Liver (tissue), 9 donors: Measurements from ENCODE around the gene SPATA46. TPM values are rescaled to one million over a fixed set of nuclear protein-coding genes. Genes with fewer than 3 reads are reported as not detected.
A peak's percentile ranks its signal among the peaks of the same experiment; 100 is the strongest.

Experiments
- DNase-seq: peaks from one replicate; pipeline ENCODE4 v3.0.0-alpha.2; 2017; ENCODE audit warnings: low spot score
- H3K27ac ChIP-seq, 2 donors: one replicate each; pipeline ENCODE4 v1.7.0; 2013; ENCODE audit warnings: inconsistent platforms in 2 of 2, low read length in 2 of 2, control low read depth in 1 of 2, low read depth in 1 of 2, mild to moderate bottlenecking in 1 of 2
- H3K27me3 ChIP-seq, 4 donors: one replicate each; pipeline versions ENCODE4 v1.6.1 to v1.7.0; 2013; ENCODE audit warnings: low read length in 3 of 4, inconsistent platforms in 1 of 4, mild to moderate bottlenecking in 1 of 4, moderate library complexity in 1 of 4; ENCODE audit not compliant: control insufficient read depth in 4 of 4, insufficient read depth in 4 of 4
- H3K36me3 ChIP-seq, 4 donors: one replicate each; pipeline versions ENCODE4 v1.6.1 to v1.7.0; 2013; ENCODE audit warnings: low read length in 3 of 4, mild to moderate bottlenecking in 3 of 4, low read depth in 1 of 4, moderate library complexity in 1 of 4; ENCODE audit not compliant: control insufficient read depth in 4 of 4, insufficient read depth in 3 of 4
- H3K4me1 ChIP-seq, 4 donors: one replicate each; pipeline versions ENCODE4 v1.6.1 to v1.7.0; 2013; ENCODE audit warnings: low read length in 3 of 4, mild to moderate bottlenecking in 3 of 4, moderate library complexity in 1 of 4; ENCODE audit not compliant: control insufficient read depth in 4 of 4, insufficient read depth in 4 of 4
- H3K4me3 ChIP-seq, 3 donors: one replicate each; pipeline versions ENCODE4 v1.6.1 to v1.7.0; 2013; ENCODE audit warnings: low read length in 3 of 3, control low read depth in 1 of 3, low read depth in 1 of 3, mild to moderate bottlenecking in 1 of 3
- H3K9ac ChIP-seq, 2 donors: one replicate each; pipeline ENCODE4 v1.7.0; 2013; ENCODE audit warnings: low read length in 2 of 2, mild to moderate bottlenecking in 2 of 2, moderate library complexity in 2 of 2, control low read depth in 1 of 2, low read depth in 1 of 2
- H3K9me3 ChIP-seq, 4 donors: one replicate each; pipeline versions ENCODE4 v1.6.1 to v1.7.0; 2013; ENCODE audit warnings: low read length in 3 of 4; ENCODE audit not compliant: control insufficient read depth in 4 of 4
- EGR1 ChIP-seq, 2 donors: IDR thresholded peaks; 2 replicates each; pipeline ENCODE4 v1.6.1; 2016 to 2018; ENCODE audit warnings: antibody characterized with exemption in 2 of 2, low read depth in 2 of 2
- FOXA1 ChIP-seq: IDR thresholded peaks from 2 replicates; pipeline ENCODE4 v1.6.1; 2016; ENCODE audit warnings: antibody characterized with exemption
- FOXA2 ChIP-seq: IDR thresholded peaks from 2 replicates; pipeline ENCODE4 v1.6.1; 2016; ENCODE audit warnings: antibody characterized with exemption
- HNF4A ChIP-seq, 2 donors: conservative IDR thresholded peaks; 2 replicates each; pipeline ENCODE4 v1.6.1; 2016; ENCODE audit warnings: antibody characterized with exemption in 2 of 2, mild to moderate bottlenecking in 2 of 2
- JUND ChIP-seq, 2 donors: IDR thresholded peaks; 2 replicates each; pipeline ENCODE4 v1.6.1; 2016; ENCODE audit warnings: antibody characterized with exemption in 2 of 2
- NR2F2 ChIP-seq: IDR thresholded peaks from 2 replicates; pipeline ENCODE4 v1.6.1; 2016; ENCODE audit warnings: antibody characterized with exemption
- RAD21 ChIP-seq, 2 donors: IDR thresholded peaks; 2 replicates each; pipeline ENCODE4 v1.6.1; 2016; ENCODE audit warnings: antibody characterized with exemption in 2 of 2, mild to moderate bottlenecking in 2 of 2
- SP1 ChIP-seq: IDR thresholded peaks from 2 replicates; pipeline ENCODE4 v1.6.1; 2018; ENCODE audit warnings: antibody characterized with exemption, mild to moderate bottlenecking
- TAF1 ChIP-seq: conservative IDR thresholded peaks from 2 replicates; pipeline ENCODE4 v1.6.1; 2016; ENCODE audit warnings: antibody characterized with exemption, mild to moderate bottlenecking
- YY1 ChIP-seq: IDR thresholded peaks from 2 replicates; pipeline ENCODE4 v1.6.1; 2016; ENCODE audit warnings: antibody characterized with exemption, mild to moderate bottlenecking
- WGBS: extraction: QIAGEN DNeasy Blood & Tissue Kit; methylation state at CpG from one replicate; pipeline ENCODE4 v1.1.7; 2013; 5-methylcytosine and 5-hydroxymethylcytosine counted together
- polyA plus RNA-seq, 2 donors: library from polyadenylated mRNA; stranded (reverse) in 1 of 2; unstranded in 1 of 2; fragments of 200-250 nt in 1 of 2; fragments of >200 nt in 1 of 2; fragmentation: Nextera tagmentation in 1 of 2; extraction: Ambion mirVana in 1 of 2; gene quantifications; one replicate each; pipeline versions ENCODE4 v1.2.1 to v1.2.3, GENCODE V29; 2013 to 2015
- total RNA-seq, 2 donors: library from RNA; depleted of rRNA; stranded (reverse); fragments of >200 nt; gene quantifications; one replicate each; pipeline ENCODE4 v1.2.3, GENCODE V29; 2014
- TF ChIP-seq, protein P1 (sequence below): IDR thresholded peaks from 2 replicates; pipeline ENCODE4 v1.6.1; 2016; ENCODE audit warnings: antibody characterized with exemption, mild to moderate bottlenecking
- TF ChIP-seq, protein P2 (sequence below): IDR thresholded peaks from 2 replicates; pipeline ENCODE4 v1.6.1; 2016; ENCODE audit warnings: antibody characterized with exemption
- TF ChIP-seq, protein P3 (sequence below): fragments of 150-350 bp; IDR thresholded peaks from 2 replicates; pipeline ENCODE4 v1.5.1; 2017; ENCODE audit warnings: improper control_type of control experiment, low read depth, low read length; ENCODE audit not compliant: missing input control
- TF ChIP-seq, protein P4 (sequence below): IDR thresholded peaks from 2 replicates; pipeline ENCODE4 v1.6.1; 2016; ENCODE audit warnings: antibody characterized with exemption
- donor health status: healthy.
- donor health status: healthy.
- donor health status: healthy.
- donor health status: healthy.
- donor health status: healthy.

SPATA46 gene
- total and polyA plus RNA-seq, 4 donors = 0.06 to 0.17 TPM; not detected in 2

DNA sequence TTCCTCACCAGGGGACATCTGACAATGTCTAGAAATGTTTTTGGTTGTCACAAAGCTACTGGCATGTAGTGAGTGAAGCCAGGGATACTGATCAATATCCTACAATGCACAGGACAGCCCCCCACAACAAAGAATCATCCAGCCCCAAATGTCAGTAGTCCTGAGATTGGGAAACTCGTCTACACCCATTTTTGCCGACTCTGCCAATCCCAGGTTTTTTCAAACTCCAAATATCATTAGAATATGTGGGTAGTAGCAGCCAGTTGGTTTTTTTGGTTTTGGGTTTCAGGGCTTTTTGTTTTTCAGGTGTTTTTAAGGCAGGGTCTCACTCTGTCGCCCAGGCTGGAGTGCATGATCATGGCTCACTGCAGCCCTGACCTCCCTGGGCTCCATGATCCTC lies 5.9 kb downstream of the SPATA46 start (continued):
- TF ChIP-seq, protein P1, sequence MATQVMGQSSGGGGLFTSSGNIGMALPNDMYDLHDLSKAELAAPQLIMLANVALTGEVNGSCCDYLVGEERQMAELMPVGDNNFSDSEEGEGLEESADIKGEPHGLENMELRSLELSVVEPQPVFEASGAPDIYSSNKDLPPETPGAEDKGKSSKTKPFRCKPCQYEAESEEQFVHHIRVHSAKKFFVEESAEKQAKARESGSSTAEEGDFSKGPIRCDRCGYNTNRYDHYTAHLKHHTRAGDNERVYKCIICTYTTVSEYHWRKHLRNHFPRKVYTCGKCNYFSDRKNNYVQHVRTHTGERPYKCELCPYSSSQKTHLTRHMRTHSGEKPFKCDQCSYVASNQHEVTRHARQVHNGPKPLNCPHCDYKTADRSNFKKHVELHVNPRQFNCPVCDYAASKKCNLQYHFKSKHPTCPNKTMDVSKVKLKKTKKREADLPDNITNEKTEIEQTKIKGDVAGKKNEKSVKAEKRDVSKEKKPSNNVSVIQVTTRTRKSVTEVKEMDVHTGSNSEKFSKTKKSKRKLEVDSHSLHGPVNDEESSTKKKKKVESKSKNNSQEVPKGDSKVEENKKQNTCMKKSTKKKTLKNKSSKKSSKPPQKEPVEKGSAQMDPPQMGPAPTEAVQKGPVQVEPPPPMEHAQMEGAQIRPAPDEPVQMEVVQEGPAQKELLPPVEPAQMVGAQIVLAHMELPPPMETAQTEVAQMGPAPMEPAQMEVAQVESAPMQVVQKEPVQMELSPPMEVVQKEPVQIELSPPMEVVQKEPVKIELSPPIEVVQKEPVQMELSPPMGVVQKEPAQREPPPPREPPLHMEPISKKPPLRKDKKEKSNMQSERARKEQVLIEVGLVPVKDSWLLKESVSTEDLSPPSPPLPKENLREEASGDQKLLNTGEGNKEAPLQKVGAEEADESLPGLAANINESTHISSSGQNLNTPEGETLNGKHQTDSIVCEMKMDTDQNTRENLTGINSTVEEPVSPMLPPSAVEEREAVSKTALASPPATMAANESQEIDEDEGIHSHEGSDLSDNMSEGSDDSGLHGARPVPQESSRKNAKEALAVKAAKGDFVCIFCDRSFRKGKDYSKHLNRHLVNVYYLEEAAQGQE = no peak
- TF ChIP-seq SP1 (no peak), YY1 (no peak)

DNA sequence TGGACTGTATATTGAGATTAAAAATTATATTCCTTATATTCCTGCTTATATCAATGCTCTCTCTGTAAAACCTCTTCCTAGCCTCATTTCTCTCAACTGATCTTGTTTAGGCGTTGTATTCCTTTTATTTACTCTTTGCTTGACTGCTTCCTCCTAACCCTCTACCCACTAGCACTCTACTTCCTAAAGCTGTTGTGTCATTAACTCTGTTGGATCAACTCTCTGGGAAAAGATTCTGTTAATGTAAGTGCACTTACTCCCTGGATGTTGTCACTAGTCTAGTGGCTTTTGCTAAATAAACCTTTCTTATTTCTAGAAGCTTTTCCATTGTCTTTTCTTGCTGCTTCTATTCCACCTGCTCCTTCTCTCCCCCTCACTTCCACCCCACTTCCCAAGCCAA lies 6.5 kb downstream of the SPATA46 start:
- Histone ChIP-seq H3K4me1 (peaks cover 17 to 53% (median 36%) of the 10 kb centered on the region in 4 donors), H3K36me3 (peaks cover 0 to 6% (median 1%) of the 10 kb centered on the region in 4 donors), H3K27ac (peak overlapping the region in 1 of 2 donors; percentile 80), H3K27me3 (no peaks in the 10 kb centered on the region), H3K9ac (no peak overlapping the region), H3K9me3 (no peaks in the 10 kb centered on the region), H3K4me3 (no peak overlapping the region)
- DNase-seq = no peak
- 85% methylated on average over 1 of the region's 1 CpG for WGBS
- TF ChIP-seq TAF1 (no peak), NR2F2 (no peak), FOXA1 (no peak), EGR1 (IDR thresholded peaks at IDR 0.05; ENCODE audit: low read depth in 2 of 2) (no peak), RAD21 (IDR thresholded peaks at IDR 0.05) (no peak), YY1 (no peak), JUND (IDR thresholded peaks at IDR 0.05) (no peak), FOXA2 (no peak), HNF4A (conservative IDR thresholded peaks at IDR 0.05) (no peak)
- TF ChIP-seq, protein P2, sequence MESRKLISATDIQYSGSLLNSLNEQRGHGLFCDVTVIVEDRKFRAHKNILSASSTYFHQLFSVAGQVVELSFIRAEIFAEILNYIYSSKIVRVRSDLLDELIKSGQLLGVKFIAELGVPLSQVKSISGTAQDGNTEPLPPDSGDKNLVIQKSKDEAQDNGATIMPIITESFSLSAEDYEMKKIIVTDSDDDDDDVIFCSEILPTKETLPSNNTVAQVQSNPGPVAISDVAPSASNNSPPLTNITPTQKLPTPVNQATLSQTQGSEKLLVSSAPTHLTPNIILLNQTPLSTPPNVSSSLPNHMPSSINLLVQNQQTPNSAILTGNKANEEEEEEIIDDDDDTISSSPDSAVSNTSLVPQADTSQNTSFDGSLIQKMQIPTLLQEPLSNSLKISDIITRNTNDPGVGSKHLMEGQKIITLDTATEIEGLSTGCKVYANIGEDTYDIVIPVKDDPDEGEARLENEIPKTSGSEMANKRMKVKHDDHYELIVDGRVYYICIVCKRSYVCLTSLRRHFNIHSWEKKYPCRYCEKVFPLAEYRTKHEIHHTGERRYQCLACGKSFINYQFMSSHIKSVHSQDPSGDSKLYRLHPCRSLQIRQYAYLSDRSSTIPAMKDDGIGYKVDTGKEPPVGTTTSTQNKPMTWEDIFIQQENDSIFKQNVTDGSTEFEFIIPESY = no peak
- TF ChIP-seq, protein P3, sequence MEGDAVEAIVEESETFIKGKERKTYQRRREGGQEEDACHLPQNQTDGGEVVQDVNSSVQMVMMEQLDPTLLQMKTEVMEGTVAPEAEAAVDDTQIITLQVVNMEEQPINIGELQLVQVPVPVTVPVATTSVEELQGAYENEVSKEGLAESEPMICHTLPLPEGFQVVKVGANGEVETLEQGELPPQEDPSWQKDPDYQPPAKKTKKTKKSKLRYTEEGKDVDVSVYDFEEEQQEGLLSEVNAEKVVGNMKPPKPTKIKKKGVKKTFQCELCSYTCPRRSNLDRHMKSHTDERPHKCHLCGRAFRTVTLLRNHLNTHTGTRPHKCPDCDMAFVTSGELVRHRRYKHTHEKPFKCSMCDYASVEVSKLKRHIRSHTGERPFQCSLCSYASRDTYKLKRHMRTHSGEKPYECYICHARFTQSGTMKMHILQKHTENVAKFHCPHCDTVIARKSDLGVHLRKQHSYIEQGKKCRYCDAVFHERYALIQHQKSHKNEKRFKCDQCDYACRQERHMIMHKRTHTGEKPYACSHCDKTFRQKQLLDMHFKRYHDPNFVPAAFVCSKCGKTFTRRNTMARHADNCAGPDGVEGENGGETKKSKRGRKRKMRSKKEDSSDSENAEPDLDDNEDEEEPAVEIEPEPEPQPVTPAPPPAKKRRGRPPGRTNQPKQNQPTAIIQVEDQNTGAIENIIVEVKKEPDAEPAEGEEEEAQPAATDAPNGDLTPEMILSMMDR = no peak
- TF ChIP-seq, protein P4, sequence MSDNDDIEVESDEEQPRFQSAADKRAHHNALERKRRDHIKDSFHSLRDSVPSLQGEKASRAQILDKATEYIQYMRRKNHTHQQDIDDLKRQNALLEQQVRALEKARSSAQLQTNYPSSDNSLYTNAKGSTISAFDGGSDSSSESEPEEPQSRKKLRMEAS = no peak
- TF ChIP-seq, protein P1 = no peak
